Activated CD4-positive, alpha-beta T cell treated with anti-CD3 and anti-CD28 coated beads, Interleukin-2, amount 50 U/mL, for 4 hours (primary cell): ENCODE measurements around the gene IL1RL2.

Source experiments
- DNase-seq, 2 experiments: peaks; one replicate each; pipeline ENCODE4 v3.0.0-alpha.2; 2020

The IL1RL2 gene

GRCh38 chr2:102197389-102198137 is 10.7 kb downstream of the IL1RL2 start:
- no peak for DNase-seq

- no peak for DNase-seq
These were observed 13.7 kb downstream of the IL1RL2 start for GRCh38 chr2:102200539-102200938.

GRCh38 chr2:102204638-102205037 is 17.8 kb downstream of the IL1RL2 start:
- DNase-seq: no peak

- no peak for DNase-seq
These were observed 20.0 kb downstream of the IL1RL2 start for GRCh38 chr2:102206666-102207341.

GRCh38 chr2:102208774-102209173 is 22.0 kb downstream of the IL1RL2 start:
- no peak for DNase-seq

- DNase-seq: no peak
These were observed 22.7 kb downstream of the IL1RL2 start for GRCh38 chr2:102209474-102209873.

- DNase-seq: no peak
These were observed 30.2 kb downstream of the IL1RL2 start for GRCh38 chr2:102217032-102217431.

- DNase-seq: no peak
These were observed 38.3 kb downstream of the IL1RL2 start for GRCh38 chr2:102224824-102225739.

- DNase-seq: no peak
These were observed 39.3 kb downstream of the IL1RL2 start for GRCh38 chr2:102226171-102226570.

GRCh38 chr2:102226612-102227391 is 40.0 kb downstream of the IL1RL2 start:
- no peak for DNase-seq

- DNase-seq: no peak
These were observed 42.4 kb downstream of the IL1RL2 start for GRCh38 chr2:102229141-102229769.

GRCh38 chr2:102230410-102230909 is 43.6 kb downstream of the IL1RL2 start:
- no peak for DNase-seq

GRCh38 chr2:102233132-102233884 is 46.5 kb downstream of the IL1RL2 start:
- no peak for DNase-seq

- no peak for DNase-seq
These were observed 48.2 kb downstream of the IL1RL2 start for GRCh38 chr2:102235042-102235473.

- DNase-seq: no peak
These were observed 48.7 kb downstream of the IL1RL2 start for GRCh38 chr2:102235491-102235890.

- DNase-seq: no peak
These were observed 49.3 kb downstream of the IL1RL2 start for GRCh38 chr2:102236132-102236531.

- no peak for DNase-seq
These were observed 50.4 kb downstream of the IL1RL2 start for GRCh38 chr2:102237176-102237575.

GRCh38 chr2:102238039-102238756 is 51.4 kb downstream of the IL1RL2 start:
- DNase-seq: no peak

GRCh38 chr2:102238778-102239177 is 52.0 kb downstream of the IL1RL2 start:
- no peak for DNase-seq

GRCh38 chr2:102239344-102239743 is 52.5 kb downstream of the IL1RL2 start:
- DNase-seq: no peak
